ENCODE results near the gene C2CD4D.

- TF ChIP-seq POLR2AphosphoS5 (IDR thresholded peaks at IDR 0.05; ENCODE audit: low read depth, low read length) (no peak), SIN3A (IDR thresholded peaks at IDR 0.05; ENCODE audit: borderline replicate concordance, insufficient read depth, low read length) (no peak), FOXP2 (optimal IDR thresholded peaks at IDR 0.05; ENCODE audit: borderline replicate concordance, extremely low read depth, extremely low read length, insufficient read depth) (no peak)
Measured at GRCh38 chr1:151840421-151840820, 801 bp upstream of the C2CD4D start.
